ENCODE results near the gene PTP4A1.

PTP4A1 gene

GRCh38 chr6:63576985-63577712 is 4.9 kb downstream of the PTP4A1 start:
- Histone ChIP-seq H3K27ac (replicated peaks) (no peak overlapping the region), H3K4me3 (replicated peaks; ENCODE audit: insufficient read depth, low read length) (no peak overlapping the region), H3K27me3 (ENCODE audit: insufficient read depth, poor library complexity, severe bottlenecking) (no peaks in the 10 kb centered on the region)
- DNase-seq (ENCODE audit: low read depth in 1 of 2, low spot score in 1 of 2) = no peak
- TF ChIP-seq REST (IDR thresholded peaks at IDR 0.05; ENCODE audit: insufficient replicate concordance, low read depth) (no peak), CTCF (IDR thresholded peaks at IDR 0.05; ENCODE audit: insufficient read depth, low read length) (no peak), SPI1 (IDR thresholded peaks at IDR 0.05; ENCODE audit: borderline replicate concordance, low read depth) (no peak), POLR2AphosphoS5 (IDR thresholded peaks at IDR 0.05; ENCODE audit: low read depth) (no peak), GABPA (IDR thresholded peaks at IDR 0.05; ENCODE audit: low read depth) (no peak)

DNA sequence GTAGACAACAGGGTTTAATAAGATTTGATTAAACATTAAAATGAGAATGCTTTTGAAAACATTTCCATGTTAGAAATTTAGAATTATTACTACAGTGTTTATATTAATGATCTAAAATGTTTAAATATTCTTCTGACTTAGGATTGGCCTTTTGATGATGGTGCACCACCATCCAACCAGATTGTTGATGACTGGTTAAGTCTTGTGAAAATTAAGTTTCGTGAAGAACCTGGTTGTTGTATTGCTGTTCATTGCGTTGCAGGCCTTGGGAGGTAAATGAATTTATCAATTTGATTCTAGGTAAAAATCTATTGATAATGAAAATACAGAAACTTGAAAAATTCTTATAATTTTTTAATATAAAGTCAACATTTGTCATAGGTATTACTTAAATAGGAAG is 6.5 kb downstream of the PTP4A1 start:
- no peak for TF ChIP-seq POLR2AphosphoS5 (IDR thresholded peaks at IDR 0.05; ENCODE audit: low read depth)
- TF ChIP-seq REST (IDR thresholded peaks at IDR 0.05; ENCODE audit: insufficient replicate concordance, low read depth) = no peak
- no peak for TF ChIP-seq CTCF (IDR thresholded peaks at IDR 0.05; ENCODE audit: insufficient read depth, low read length)
- TF ChIP-seq GABPA (IDR thresholded peaks at IDR 0.05; ENCODE audit: low read depth) = no peak
- no peak for TF ChIP-seq SPI1 (IDR thresholded peaks at IDR 0.05; ENCODE audit: borderline replicate concordance, low read depth)
- Histone ChIP-seq H3K27me3 (ENCODE audit: insufficient read depth, poor library complexity, severe bottlenecking) (no peaks in the 10 kb centered on the region), H3K27ac (replicated peaks) (no peak overlapping the region), H3K4me3 (replicated peaks; ENCODE audit: insufficient read depth, low read length) (no peak overlapping the region)
- no peak for DNase-seq (ENCODE audit: low read depth in 1 of 2, low spot score in 1 of 2)

GRCh38 chr6:63579937-63580703 is 7.8 kb downstream of the PTP4A1 start:
- DNase-seq (ENCODE audit: low read depth in 1 of 2, low spot score in 1 of 2) = no peak
- TF ChIP-seq REST (IDR thresholded peaks at IDR 0.05; ENCODE audit: insufficient replicate concordance, low read depth) (no peak), SPI1 (IDR thresholded peaks at IDR 0.05; ENCODE audit: borderline replicate concordance, low read depth) (no peak), POLR2AphosphoS5 (IDR thresholded peaks at IDR 0.05; ENCODE audit: low read depth) (no peak), CTCF (IDR thresholded peaks at IDR 0.05; ENCODE audit: insufficient read depth, low read length) (no peak), GABPA (IDR thresholded peaks at IDR 0.05; ENCODE audit: low read depth) (no peak)

More at GRCh38 chr6:63579937-63580703, 7.8 kb downstream of the PTP4A1 start:
- no peak overlapping the region for H3K27ac ChIP-seq (replicated peaks)
- H3K27me3 ChIP-seq (ENCODE audit: insufficient read depth, poor library complexity, severe bottlenecking) = no peaks in the 10 kb centered on the region
- H3K4me3 ChIP-seq (replicated peaks; ENCODE audit: insufficient read depth, low read length) = no peak overlapping the region
